HL-60 (cell line): ENCODE measurements around the gene CHM.
"Not testable (repeated sequence)": the region's sequence is repeated elsewhere in the genome, so short reads cannot be mapped to it uniquely, and the experiment has no call there.

Source experiments
- DNase-seq, 2 experiments: peaks; one replicate each; pipeline ENCODE4 v3.0.0-alpha.2; 2010 to 2020; ENCODE audit warnings: low read depth in 1 of 2, low spot score in 1 of 2
- H3K27ac ChIP-seq: fragments of 250-450 bp; sonication (Bioruptor Pico); replicated peaks from 2 replicates; pipeline ENCODE4 v1.5.1; 2020; ENCODE audit warnings: mild to moderate bottlenecking, moderate library complexity
- H3K27me3 ChIP-seq: fragments of 250-450 bp; sonication (Bioruptor Pico); 2 replicates; pipeline ENCODE4 v1.5.1; 2021; ENCODE audit warnings: mild to moderate bottlenecking, moderate library complexity; ENCODE audit not compliant: insufficient read depth, poor library complexity, severe bottlenecking
- H3K4me3 ChIP-seq: replicated peaks from 2 replicates; pipeline ENCODE4 v1.5.1; 2011; ENCODE audit warnings: mild to moderate bottlenecking, control low read depth, low read length; ENCODE audit not compliant: insufficient read depth
- CTCF ChIP-seq: IDR thresholded peaks from one replicate; pipeline ENCODE4 v1.5.1; 2011; ENCODE audit warnings: low read length, control low read depth, inconsistent platforms; ENCODE audit not compliant: insufficient read depth
- GABPA ChIP-seq: IDR thresholded peaks from 2 replicates; pipeline ENCODE4 v1.6.1; 2012; ENCODE audit warnings: low read depth
- POLR2AphosphoS5 ChIP-seq: IDR thresholded peaks from 2 replicates; pipeline ENCODE4 v1.6.1; 2012; ENCODE audit warnings: low read depth
- REST ChIP-seq: IDR thresholded peaks from 2 replicates; pipeline ENCODE4 v1.6.1; 2012; ENCODE audit warnings: low read depth; ENCODE audit not compliant: insufficient replicate concordance
- SPI1 ChIP-seq: IDR thresholded peaks from 2 replicates; pipeline ENCODE4 v1.6.1; 2012; ENCODE audit warnings: low read depth, mild to moderate bottlenecking, borderline replicate concordance

CHM gene

GRCh38 chrX:85922821-85923220 lies 124.5 kb downstream of the CHM start:
- H3K27me3 ChIP-seq = no peaks in the 10 kb centered on the region
- DNase-seq = peak in 1 of 2 experiments; percentile 3
- TF ChIP-seq GABPA = no peak
- no peak for TF ChIP-seq POLR2AphosphoS5
- no peak for TF ChIP-seq CTCF
- no peak for TF ChIP-seq REST
- no peak for TF ChIP-seq SPI1
- no peak overlapping the region for H3K27ac ChIP-seq
- H3K4me3 ChIP-seq = no peak overlapping the region

- H3K27me3 ChIP-seq, H3K27ac ChIP-seq, DNase-seq, H3K4me3 ChIP-seq: not testable (repeated sequence)
These were observed 130.6 kb downstream of the CHM start for GRCh38 chrX:85916656-85917280.

- TF ChIP-seq CTCF = no peak
- TF ChIP-seq REST = no peak
- no peak for TF ChIP-seq POLR2AphosphoS5
- no peak for TF ChIP-seq GABPA
- no peak for TF ChIP-seq SPI1
- no peaks in the 10 kb centered on the region for H3K27me3 ChIP-seq
- DNase-seq = no peak
- no peak overlapping the region for H3K27ac ChIP-seq
- H3K4me3 ChIP-seq = no peak overlapping the region
These were observed 132.9 kb downstream of the CHM start for GRCh38 chrX:85914431-85914830.

- TF ChIP-seq CTCF (no peak), SPI1 (no peak), POLR2AphosphoS5 (no peak), REST (no peak), GABPA (no peak)
- no peak overlapping the region for H3K4me3 ChIP-seq
- no peak for DNase-seq
- no peak overlapping the region for H3K27ac ChIP-seq
- H3K27me3 ChIP-seq = no peaks in the 10 kb centered on the region
These were observed 140.0 kb downstream of the CHM start for GRCh38 chrX:85907316-85907715.
